Stimulated activated naive CD8-positive, alpha-beta T cell treated with anti-CD3 and anti-CD28 coated beads, Interleukin-15, amount 100 ng/mL, for 72 hours (primary cell): ENCODE measurements around the gene TPPP.
A peak's percentile ranks its signal among the peaks of the same experiment; 100 is the strongest.
"Not testable (repeated sequence)": the region's sequence is repeated elsewhere in the genome, so short reads cannot be mapped to it uniquely, and the experiment has no call there.

Source experiments
- ATAC-seq: fragments of 150-1000 bp; cut with Tn5 transposase; 2 replicates; pipeline ENCODE4 v1.10.0; 2021; ENCODE audit warnings: mild to moderate bottlenecking, moderate library complexity
- DNase-seq, 2 donors: peaks; one replicate each; pipeline ENCODE4 v3.0.0; 2021 to 2022
- H3K27ac Mint-ChIP-seq, 2 donors: one replicate each; pipeline ENCODE4 v1.8.0; 2022; ENCODE audit warnings: mild to moderate bottlenecking in 2 of 2, mixed read lengths in 2 of 2, moderate library complexity in 2 of 2
- H3K27me3 Mint-ChIP-seq: one replicate; pipeline ENCODE4 v1.8.0; 2022; ENCODE audit warnings: mixed read lengths
- H3K4me1 Mint-ChIP-seq: one replicate; pipeline ENCODE4 v1.8.0; 2022; ENCODE audit warnings: mild to moderate bottlenecking, mixed read lengths
- H3K4me3 Mint-ChIP-seq, 2 donors: one replicate each; pipeline ENCODE4 v1.8.0; 2022; ENCODE audit warnings: mild to moderate bottlenecking in 2 of 2, mixed read lengths in 2 of 2, moderate library complexity in 1 of 2
- H3K9me3 Mint-ChIP-seq, 2 donors: one replicate each; pipeline ENCODE4 v1.8.0; 2022; ENCODE audit warnings: mixed read lengths in 2 of 2

The TPPP gene

GRCh38 chr5:693271-694041, at the start of gene TPPP:
TPPP (minus strand) TSS chr5:693352; CDS start chr5:678060, 15,292 bp downstream.
- H3K4me3 Mint-ChIP-seq, result peak within 1 kb of the TSS; percentile 53 to 60
- H3K27me3 Mint-ChIP-seq, result peaks cover 20% of the 10 kb centered on the region
- peak; percentile 84 for ATAC-seq
- H3K4me1 Mint-ChIP-seq, H3K9me3 Mint-ChIP-seq, H3K27ac Mint-ChIP-seq: not testable (repeated sequence)
- peak; percentile 60 to 74 for DNase-seq

DNA sequence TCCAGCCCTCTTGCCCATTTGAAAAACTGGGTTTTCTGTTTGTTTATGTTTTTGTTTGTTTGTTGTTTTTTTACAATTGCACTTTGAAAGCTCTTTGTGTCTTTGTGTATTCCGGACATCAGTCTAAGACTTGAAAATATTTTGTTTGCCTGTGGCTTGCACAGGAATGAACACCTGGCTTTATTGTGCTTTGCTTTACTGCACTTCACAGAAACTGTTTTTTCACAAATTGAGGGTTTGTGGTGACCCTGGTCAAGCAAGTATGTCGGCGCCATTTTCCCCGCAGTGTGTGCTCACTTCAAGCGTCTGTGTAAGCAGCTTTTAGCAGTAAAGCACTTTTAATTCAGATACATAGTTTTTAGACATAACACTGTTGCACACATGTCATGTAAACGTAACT, 49.1 kb upstream of the TPPP start:
- H3K27ac Mint-ChIP-seq, ATAC-seq, H3K4me1 Mint-ChIP-seq, H3K4me3 Mint-ChIP-seq, H3K9me3 Mint-ChIP-seq, DNase-seq: not testable (repeated sequence)
- H3K27me3 Mint-ChIP-seq, result peaks cover 21% of the 10 kb centered on the region

- not testable (repeated sequence) for DNase-seq, H3K4me1 Mint-ChIP-seq, H3K9me3 Mint-ChIP-seq, ATAC-seq, H3K4me3 Mint-ChIP-seq, H3K27ac Mint-ChIP-seq
- H3K27me3 Mint-ChIP-seq, result peaks cover 42% of the 10 kb centered on the region
Measured at GRCh38 chr5:734145-734544, 41.0 kb upstream of the TPPP start.

DNA sequence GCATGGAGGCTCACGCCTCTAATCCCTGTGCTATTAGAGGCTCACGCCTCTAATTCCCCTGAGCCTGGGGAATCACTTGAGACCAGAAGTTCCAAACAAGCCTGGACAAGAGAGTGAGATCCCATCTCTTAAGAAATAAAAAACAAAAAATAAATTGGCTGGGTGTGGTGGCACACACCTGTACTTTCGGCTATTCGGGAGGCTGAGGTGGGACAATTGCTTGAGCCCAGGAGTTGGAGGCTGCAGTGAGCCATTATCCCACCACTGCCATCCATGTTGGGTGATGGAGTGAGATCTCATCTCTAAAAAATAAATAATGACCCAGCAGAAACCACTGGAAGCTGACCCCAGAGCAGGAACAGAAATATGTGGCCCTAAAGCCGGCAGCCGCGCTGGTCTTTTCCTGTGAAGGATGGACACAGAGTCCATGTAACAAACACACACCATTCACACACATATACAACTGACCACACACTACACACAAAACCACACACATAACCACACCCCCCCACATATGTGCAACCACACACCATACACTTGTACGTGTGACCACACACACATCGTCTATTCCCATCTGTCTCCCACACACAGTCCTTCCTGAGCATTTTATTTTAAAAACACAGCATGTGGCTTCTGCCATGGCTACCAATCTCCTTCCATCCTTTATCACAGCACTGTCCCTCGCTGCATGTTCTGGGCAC, 39.8 kb upstream of the TPPP start:
- ATAC-seq, H3K4me3 Mint-ChIP-seq, H3K9me3 Mint-ChIP-seq, DNase-seq, H3K27ac Mint-ChIP-seq, H3K4me1 Mint-ChIP-seq: not testable (repeated sequence)
- H3K27me3 Mint-ChIP-seq, result peaks cover 48% of the 10 kb centered on the region

- H3K27ac Mint-ChIP-seq, H3K9me3 Mint-ChIP-seq, H3K4me1 Mint-ChIP-seq, H3K4me3 Mint-ChIP-seq, DNase-seq: not testable (repeated sequence)
- H3K27me3 Mint-ChIP-seq, result peaks cover 40% of the 10 kb centered on the region
- ATAC-seq, result peak; percentile 28
Measured at GRCh38 chr5:729225-729624, 36.1 kb upstream of the TPPP start.

DNA sequence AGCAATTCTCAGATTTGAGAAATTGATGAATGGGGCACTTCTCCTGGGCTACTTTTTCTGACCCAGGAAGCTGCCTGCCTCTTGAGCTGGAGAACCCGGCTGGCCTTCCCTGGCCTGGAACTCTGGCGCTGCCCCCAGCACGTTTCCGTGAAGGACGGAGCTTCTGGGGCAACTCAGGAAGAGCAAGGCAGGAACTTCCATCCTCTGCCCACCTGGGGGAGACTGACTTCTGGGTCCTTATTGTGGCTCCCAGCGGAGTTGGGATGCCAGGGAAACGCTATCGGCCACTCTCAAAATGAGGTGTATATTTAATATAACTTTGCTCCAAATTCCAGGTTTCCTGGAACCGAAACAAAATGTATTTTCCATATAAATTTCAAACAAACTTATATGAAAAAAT, 33.9 kb upstream of the TPPP start:
- not testable (repeated sequence) for H3K4me3 Mint-ChIP-seq

DNA sequence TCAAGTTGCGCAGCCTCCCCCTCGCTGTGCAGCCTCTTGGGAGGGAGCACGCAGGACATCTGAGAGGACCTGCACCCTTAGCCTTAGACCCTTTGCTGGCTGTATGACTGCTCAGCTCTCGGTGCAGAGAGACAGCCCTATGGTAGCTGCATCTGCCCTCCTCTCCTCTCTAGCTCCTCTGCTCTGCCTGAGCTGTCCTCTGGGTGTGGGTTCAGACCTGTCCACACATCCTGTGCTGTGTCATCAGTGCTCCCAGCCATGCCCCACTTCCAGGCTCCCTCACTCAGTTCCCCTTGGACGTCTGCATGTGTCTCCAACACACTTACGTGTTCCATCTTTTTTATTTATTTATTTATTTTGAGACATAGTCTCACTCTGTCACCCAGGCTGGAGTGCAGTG, 30.7 kb upstream of the TPPP start:
- H3K4me3 Mint-ChIP-seq, DNase-seq, H3K27ac Mint-ChIP-seq, H3K4me1 Mint-ChIP-seq: not testable (repeated sequence)
- H3K27me3 Mint-ChIP-seq, result peaks cover 39% of the 10 kb centered on the region
- peaks cover 13 to 16% of the 10 kb centered on the region in 2 donors for H3K9me3 Mint-ChIP-seq
- ATAC-seq, result peak; percentile 15

More for the DNA sequence above, 33.9 kb upstream of the TPPP start:
- ATAC-seq, H3K4me1 Mint-ChIP-seq, H3K27ac Mint-ChIP-seq, H3K9me3 Mint-ChIP-seq, DNase-seq: not testable (repeated sequence)
- H3K27me3 Mint-ChIP-seq, result peaks cover 28% of the 10 kb centered on the region

GRCh38 chr5:723309-723708, 30.2 kb upstream of the TPPP start:
- peaks cover 39% of the 10 kb centered on the region for H3K27me3 Mint-ChIP-seq
- ATAC-seq, result peak; percentile 7
- H3K9me3 Mint-ChIP-seq, result peaks cover 16 to 21% of the 10 kb centered on the region in 2 donors
- H3K4me1 Mint-ChIP-seq, H3K4me3 Mint-ChIP-seq, H3K27ac Mint-ChIP-seq, DNase-seq: not testable (repeated sequence)

DNA sequence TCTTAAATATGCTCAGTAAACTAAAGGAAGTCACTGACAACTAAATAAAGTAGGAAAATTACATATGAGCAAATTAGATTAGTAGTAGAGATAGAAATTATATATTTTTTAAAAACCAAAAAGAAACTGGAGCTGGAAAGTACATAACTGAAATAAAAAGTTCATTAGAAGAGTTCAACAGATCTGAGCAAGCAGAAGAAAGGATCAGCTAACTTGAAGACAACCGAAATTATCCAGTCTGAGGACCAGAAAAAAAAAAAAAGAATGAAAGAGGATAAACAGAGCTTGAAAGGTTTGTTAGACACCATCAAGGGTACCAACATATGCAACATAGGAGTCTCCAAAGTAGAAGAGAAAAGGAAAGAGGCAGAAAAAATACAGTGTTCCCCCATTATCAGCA, 26.2 kb upstream of the TPPP start:
- peaks cover 48% of the 10 kb centered on the region for H3K27me3 Mint-ChIP-seq
- H3K27ac Mint-ChIP-seq, H3K4me1 Mint-ChIP-seq, H3K4me3 Mint-ChIP-seq, ATAC-seq, DNase-seq: not testable (repeated sequence)
- peaks cover 20 to 31% of the 10 kb centered on the region in 2 donors for H3K9me3 Mint-ChIP-seq

- ATAC-seq, result no peak
- Mint-ChIP-seq H3K4me1 (no peaks in the 10 kb centered on the region), H3K27me3 (peaks cover 48% of the 10 kb centered on the region), H3K9me3 (peaks cover 20 to 31% of the 10 kb centered on the region in 2 donors), H3K4me3 (no peak overlapping the region), H3K27ac (no peak overlapping the region)
- DNase-seq, result no peak
Measured at GRCh38 chr5:717143-717542, 24.0 kb upstream of the TPPP start.

DNA sequence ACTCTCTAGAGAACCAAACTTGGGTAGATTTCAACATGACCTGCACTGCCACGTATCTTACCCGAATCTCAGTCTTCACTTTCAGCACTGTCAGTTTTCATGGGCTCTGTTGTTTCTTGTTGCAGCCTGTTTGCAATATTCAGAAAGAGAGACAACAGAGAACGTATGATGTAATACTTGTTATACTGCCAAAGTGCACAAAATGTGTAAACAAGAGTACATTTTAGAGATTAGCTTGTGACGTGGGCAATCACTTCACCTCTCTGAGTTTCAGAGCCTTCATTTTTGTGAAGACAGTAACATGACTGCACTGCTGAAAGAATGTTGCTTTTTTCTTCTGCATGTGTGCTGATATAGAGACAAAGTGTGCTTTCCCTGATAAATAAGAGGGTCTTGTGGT, 23.6 kb upstream of the TPPP start:
- Mint-ChIP-seq H3K27me3 (peaks cover 47% of the 10 kb centered on the region), H3K9me3 (peaks cover 20 to 31% of the 10 kb centered on the region in 2 donors)
- DNase-seq, ATAC-seq, H3K4me1 Mint-ChIP-seq, H3K27ac Mint-ChIP-seq, H3K4me3 Mint-ChIP-seq: not testable (repeated sequence)

DNA sequence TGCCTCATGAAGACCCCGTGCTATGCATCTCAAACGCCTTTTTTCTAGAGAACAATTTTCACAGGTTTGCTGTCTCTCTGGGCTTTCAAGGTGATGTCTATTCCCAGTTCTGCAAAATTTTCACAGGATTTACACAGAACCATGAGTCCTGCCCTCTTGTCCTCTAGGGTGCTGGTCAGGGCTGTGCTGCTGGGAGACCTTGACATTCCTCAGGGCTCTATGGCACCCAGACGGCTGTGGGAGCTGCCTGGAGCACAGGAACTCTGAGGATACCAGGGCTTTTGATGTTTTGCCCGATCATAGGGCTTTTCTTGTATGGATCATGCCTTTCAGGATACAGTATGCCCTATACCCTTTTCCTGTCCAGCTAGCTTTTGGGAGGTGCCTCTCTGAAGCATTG, 22.5 kb upstream of the TPPP start:
- Mint-ChIP-seq H3K9me3 (peaks cover 20 to 41% of the 10 kb centered on the region in 2 donors), H3K27me3 (peaks cover 52% of the 10 kb centered on the region)
- H3K4me3 Mint-ChIP-seq, DNase-seq, H3K4me1 Mint-ChIP-seq, ATAC-seq, H3K27ac Mint-ChIP-seq: not testable (repeated sequence)

- H3K4me3 Mint-ChIP-seq, H3K4me1 Mint-ChIP-seq, DNase-seq, ATAC-seq, H3K27ac Mint-ChIP-seq: not testable (repeated sequence)
- H3K27me3 Mint-ChIP-seq, result peaks cover 45% of the 10 kb centered on the region
- H3K9me3 Mint-ChIP-seq, result peaks cover 12 to 38% of the 10 kb centered on the region in 2 donors
Measured at GRCh38 chr5:714215-715118, 21.3 kb upstream of the TPPP start.

- not testable (repeated sequence) for H3K4me3 Mint-ChIP-seq, ATAC-seq, H3K4me1 Mint-ChIP-seq, DNase-seq, H3K27ac Mint-ChIP-seq
- Mint-ChIP-seq H3K27me3 (peaks cover 40% of the 10 kb centered on the region), H3K9me3 (peaks cover 6 to 30% of the 10 kb centered on the region in 2 donors)
Measured at GRCh38 chr5:713686-714085, 20.5 kb upstream of the TPPP start.

DNA sequence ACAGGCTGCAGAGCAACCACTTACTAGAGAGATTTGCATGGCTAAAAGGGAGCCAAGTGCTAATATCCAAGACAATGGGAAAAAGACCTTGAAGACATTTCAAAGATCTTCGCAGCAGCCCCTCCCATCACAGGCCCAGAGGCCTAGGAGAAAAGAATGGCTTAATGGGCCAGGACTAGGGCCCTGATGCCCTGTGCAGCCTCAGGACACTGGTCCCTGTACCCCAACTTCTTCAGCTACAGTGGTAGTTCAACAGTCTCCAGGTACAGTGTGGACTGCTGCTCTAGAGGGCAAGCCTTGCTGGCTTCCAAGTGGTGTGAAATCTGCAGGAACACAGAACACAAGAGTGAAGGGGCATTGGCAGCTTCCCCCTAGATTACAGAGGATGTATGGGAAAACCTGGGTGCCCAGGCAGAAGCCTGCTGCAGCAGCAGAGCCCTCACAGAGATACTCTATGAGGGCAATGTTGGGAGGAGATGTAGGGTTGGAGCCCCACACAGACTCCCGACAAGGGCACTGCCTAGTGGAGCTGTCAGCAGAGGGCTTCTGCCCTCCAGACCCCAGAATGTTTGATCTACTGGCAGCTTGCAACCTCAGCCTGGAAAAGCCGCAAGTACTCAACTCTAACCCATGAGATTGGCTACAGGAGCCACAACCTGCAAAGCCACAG, 15.8 kb upstream of the TPPP start:
- H3K4me1 Mint-ChIP-seq, DNase-seq, H3K4me3 Mint-ChIP-seq, H3K27ac Mint-ChIP-seq, ATAC-seq: not testable (repeated sequence)
- H3K27me3 Mint-ChIP-seq, result peaks cover 12% of the 10 kb centered on the region
- peaks cover 0 to 17% of the 10 kb centered on the region in 2 donors for H3K9me3 Mint-ChIP-seq
